ENCODE measurements around the gene SLC66A2. TPM values are rescaled to one million over a fixed set of nuclear protein-coding genes. Genes with fewer than 3 reads are reported as not detected.
A peak's percentile ranks its signal among the peaks of the same experiment; 100 is the strongest.

Gene SLC66A2
- total RNA-seq, 2 experiments from 2014 or later, result 44.5 to 44.8 TPM

- H3K27me3 ChIP-seq (ENCODE audit: control insufficient read depth in 1 of 2, insufficient read depth in 2 of 2, low read length in 2 of 2), result no peaks in the 10 kb centered on the region
- H3K9me3 ChIP-seq (ENCODE audit: control insufficient read depth in 1 of 2, insufficient read depth in 1 of 2, low read length in 2 of 2), result no peaks in the 10 kb centered on the region
- Mint-ChIP-seq H3K4me1 (ENCODE audit: low read depth) (peaks cover 14% of the 10 kb centered on the region), H3K9me3 (no peaks in the 10 kb centered on the region), H3K4me3 (no peak overlapping the region), H3K27me3 (no peaks in the 10 kb centered on the region), H3K36me3 (ENCODE audit: low read depth) (peaks cover 16% of the 10 kb centered on the region), H3K27ac (no peak overlapping the region)
- H3K27ac ChIP-seq (ENCODE audit: low read depth in 1 of 2, low read length in 2 of 2), result no peak overlapping the region
- ChIA-PET POLR2A (no interaction called here), CTCF (no interaction called here)
- no peak for DNase-seq
- H3K36me3 ChIP-seq (ENCODE audit: insufficient read depth, low read length), result no peaks in the 10 kb centered on the region
- peaks cover 13% of the 10 kb centered on the region for H3K4me1 ChIP-seq (ENCODE audit: insufficient read depth, low read length)
- ATAC-seq (ENCODE audit: poor library complexity), result no peak
- TF ChIP-seq CTCF (IDR thresholded peaks at IDR 0.05), result no peak
- intact Hi-C loops (cut with DNase I, micrococcal nuclease), result no loop called here
- H3K4me3 ChIP-seq (ENCODE audit: low read length), result no peak overlapping the region
Measured at GRCh38 chr18:79991494-79991893, 40.0 kb upstream of the SLC66A2 start.

GRCh38 chr18:79989195-79989497 lies 37.7 kb upstream of the SLC66A2 start:
- Histone ChIP-seq H3K4me3 (ENCODE audit: low read length) (peak overlapping the region; percentile 82), H3K27ac (ENCODE audit: low read depth in 1 of 2, low read length in 2 of 2) (peak overlapping the region; percentile 84 to 89), H3K27me3 (ENCODE audit: control insufficient read depth in 1 of 2, insufficient read depth in 2 of 2, low read length in 2 of 2) (no peaks in the 10 kb centered on the region), H3K4me1 (ENCODE audit: insufficient read depth, low read length) (peaks cover 26% of the 10 kb centered on the region), H3K36me3 (ENCODE audit: insufficient read depth, low read length) (peaks cover 16% of the 10 kb centered on the region), H3K9me3 (ENCODE audit: control insufficient read depth in 1 of 2, insufficient read depth in 1 of 2, low read length in 2 of 2) (no peaks in the 10 kb centered on the region)
- intact Hi-C loops (cut with DNase I, micrococcal nuclease), result loop anchor here (1.0 to 2.0 kb wide), 4 partner anchors 25 to 312 kb away; partner anchors contain the start of genes ADNP2 (in 2 of the 2), SLC66A2 (in 2 of the 2) and HSBP1L1 (in 1 of the 2)
- DNase-seq (no peak), ATAC-seq (ENCODE audit: poor library complexity) (no peak)
- no peaks in the 10 kb centered on the region for H3K27me3 Mint-ChIP-seq
- CTCF ChIA-PET, result no interaction called here
- H3K4me1 Mint-ChIP-seq (ENCODE audit: low read depth), result peaks cover 33% of the 10 kb centered on the region
- POLR2A ChIA-PET, result interaction anchor here (0.7 to 3.0 kb wide), 6 partner anchors 25 to 310 kb away, joined by 3 to 26 read pairs (median 6); partner anchors contain the start of genes HSBP1L1, RBFA and SLC66A2
- H3K27ac Mint-ChIP-seq, result peak overlapping the region; percentile 89
- TF ChIP-seq CTCF (IDR thresholded peaks at IDR 0.05), result no peak
- H3K9me3 Mint-ChIP-seq, result no peaks in the 10 kb centered on the region
- peak overlapping the region; percentile 93 for H3K4me3 Mint-ChIP-seq
- peaks cover 31% of the 10 kb centered on the region for H3K36me3 Mint-ChIP-seq (ENCODE audit: low read depth)

GRCh38 chr18:79988451-79989194 lies 37.2 kb upstream of the SLC66A2 start, which contains the start of gene TXNL4A:
TXNL4A (minus strand) TSS chr18:79988563; CDS start chr18:79988392, 171 bp downstream.
- H3K27ac ChIP-seq (ENCODE audit: low read depth in 1 of 2, low read length in 2 of 2), result peak within 1 kb of the TSS; percentile 84 to 89
- Mint-ChIP-seq H3K27me3 (no peaks in the 10 kb centered on the region), H3K4me1 (ENCODE audit: low read depth) (peaks cover 39% of the 10 kb centered on the region), H3K36me3 (ENCODE audit: low read depth) (peaks cover 36% of the 10 kb centered on the region), H3K27ac (peak within 1 kb of the TSS; percentile 89), H3K9me3 (no peaks in the 10 kb centered on the region), H3K4me3 (peak within 1 kb of the TSS; percentile 93)
- ChIA-PET POLR2A (interaction anchor here (0.7 to 3.0 kb wide), 10 partner anchors 24 to 310 kb away, joined by 3 to 26 read pairs (median 6); partner anchors contain the start of genes HSBP1L1, RBFA and SLC66A2), CTCF (interaction anchor here (1.3 to 2.3 kb wide), 4 partner anchors 25 to 58 kb away, joined by 3 to 8 read pairs (median 5); partner anchors contain the start of gene SLC66A2)
- H3K4me1 ChIP-seq (ENCODE audit: insufficient read depth, low read length), result peaks cover 31% of the 10 kb centered on the region
- peaks cover 16% of the 10 kb centered on the region for H3K36me3 ChIP-seq (ENCODE audit: insufficient read depth, low read length)
- no peaks in the 10 kb centered on the region for H3K9me3 ChIP-seq (ENCODE audit: control insufficient read depth in 1 of 2, insufficient read depth in 1 of 2, low read length in 2 of 2)
- H3K4me3 ChIP-seq (ENCODE audit: low read length), result peak within 1 kb of the TSS; percentile 82
- ATAC-seq (ENCODE audit: poor library complexity) (peak; percentile 93), DNase-seq (peak; percentile 72 to 94 (median 82))
- H3K27me3 ChIP-seq (ENCODE audit: control insufficient read depth in 1 of 2, insufficient read depth in 2 of 2, low read length in 2 of 2), result no peaks in the 10 kb centered on the region
- intact Hi-C loops (cut with DNase I, micrococcal nuclease), result loop anchor here (1.0 to 2.0 kb wide), 5 partner anchors 24 to 312 kb away; partner anchors contain the start of genes ADNP2 (in 2 of the 2), SLC66A2 (in 2 of the 2) and HSBP1L1 (in 1 of the 2)
- no peak for TF ChIP-seq CTCF (IDR thresholded peaks at IDR 0.05)

All from CD4-positive, alpha-beta T cell (primary cell).